ENCODE data around the gene ALDH1A2. TPM values are rescaled to one million over a fixed set of nuclear protein-coding genes. Genes with fewer than 3 reads are reported as not detected.

ALDH1A2 gene
- polyA plus RNA-seq, 3 donors, result 0.41 to 5.1 (median 3.4) TPM

DNA sequence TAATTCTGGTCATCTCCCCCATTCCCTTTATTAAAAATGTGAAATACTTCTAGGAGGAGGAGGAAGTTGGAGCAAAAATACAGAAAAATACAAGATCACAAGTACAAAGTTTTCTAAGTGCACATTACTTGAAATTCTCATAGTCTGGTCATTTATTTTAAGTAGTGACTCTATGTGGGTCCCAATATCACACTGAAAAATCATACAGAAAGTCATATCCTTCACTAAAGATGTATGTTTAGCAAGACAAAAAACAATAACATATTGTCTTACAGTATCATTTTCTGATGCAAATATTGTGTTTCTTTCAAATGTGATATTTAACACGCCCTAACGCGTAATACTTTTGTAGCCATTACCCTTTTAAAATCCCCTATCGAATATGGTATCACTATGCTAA is 2.5 kb downstream of the ALDH1A2 start:
- Histone ChIP-seq H3K36me3 (replicated peaks in 1 of 2; ENCODE audit: control insufficient read depth in 1 of 2, insufficient read depth in 2 of 2, low read length in 2 of 2) (no peaks in the 10 kb centered on the region), H4K20me1 (ENCODE audit: insufficient read depth, low read length) (no peaks in the 10 kb centered on the region), H3K27me3 (ENCODE audit: control insufficient read depth in 2 of 2, insufficient read depth in 2 of 2, low read length in 2 of 2) (peaks cover 84 to 98% of the 10 kb centered on the region in 2 donors), H3K4me2 (replicated peaks; ENCODE audit: extremely low read depth, low read length, poor library complexity, severe bottlenecking) (no peak overlapping the region), H3K4me3 (replicated peaks in 1 of 3; ENCODE audit: low read depth in 2 of 3, low read length in 3 of 3) (no peak overlapping the region), H3K27ac (ENCODE audit: low read depth in 1 of 2, low read length in 2 of 2) (no peak overlapping the region), H3K4me1 (ENCODE audit: control insufficient read depth in 1 of 2, insufficient read depth in 2 of 2, low read length in 2 of 2) (peaks cover 14 to 18% of the 10 kb centered on the region in 2 donors), H3K9me3 (replicated peaks in 1 of 2; ENCODE audit: control insufficient read depth in 1 of 2, insufficient read depth in 1 of 2, low read length in 2 of 2) (peaks cover 0 to 16% of the 10 kb centered on the region in 2 donors), H3K79me2 (ENCODE audit: insufficient read depth, low read length) (no peaks in the 10 kb centered on the region), H3K9ac (ENCODE audit: insufficient read depth, low read length, poor library complexity, severe bottlenecking) (no peak overlapping the region), H2AFZ (ENCODE audit: insufficient read depth, low read depth, low read length, poor library complexity, severe bottlenecking) (no peak overlapping the region)
- H3K27ac Mint-ChIP-seq, result no peak overlapping the region
- H3K4me3 Mint-ChIP-seq, result peak overlapping the region in 1 of 2 donors; percentile 73
- TF ChIP-seq CTCF (IDR thresholded peaks at IDR 0.05), result no peak
- peaks cover 70 to 85% (median 74%) of the 10 kb centered on the region in 3 donors for H3K27me3 Mint-ChIP-seq (ENCODE audit: low read depth in 3 of 3)
- H3K4me1 Mint-ChIP-seq, result peaks cover 10% of the 10 kb centered on the region
- no peak for DNase-seq
- intact Hi-C loops (cut with micrococcal nuclease), result no loop called here
- 100% methylated on average over 1 of the region's 4 CpGs for WGBS (ENCODE audit: insufficient coverage)
- H3K9me3 Mint-ChIP-seq, result peaks cover 0 to 16% (median 1%) of the 10 kb centered on the region in 7 donors
- peaks cover 0 to 7% of the 10 kb centered on the region in 2 donors for H3K36me3 Mint-ChIP-seq

GRCh38 chr15:58062175-58062574 is 3.3 kb downstream of the ALDH1A2 start:
- Mint-ChIP-seq H3K36me3 (peaks cover 0 to 7% of the 10 kb centered on the region in 2 donors), H3K4me3 (peak overlapping the region in 1 of 2 donors; percentile 49), H3K4me1 (peaks cover 11% of the 10 kb centered on the region), H3K27me3 (ENCODE audit: low read depth in 3 of 3) (peaks cover 66 to 83% (median 70%) of the 10 kb centered on the region in 3 donors), H3K27ac (no peak overlapping the region), H3K9me3 (peaks cover 0 to 16% (median 1%) of the 10 kb centered on the region in 7 donors)
- Histone ChIP-seq H3K27ac (ENCODE audit: low read depth in 1 of 2, low read length in 2 of 2) (no peak overlapping the region), H3K4me1 (ENCODE audit: control insufficient read depth in 1 of 2, insufficient read depth in 2 of 2, low read length in 2 of 2) (peaks cover 14 to 18% of the 10 kb centered on the region in 2 donors), H4K20me1 (ENCODE audit: insufficient read depth, low read length) (no peaks in the 10 kb centered on the region), H3K4me3 (replicated peaks in 1 of 3; ENCODE audit: low read depth in 2 of 3, low read length in 3 of 3) (no peak overlapping the region), H3K27me3 (ENCODE audit: control insufficient read depth in 2 of 2, insufficient read depth in 2 of 2, low read length in 2 of 2) (peaks cover 81 to 95% of the 10 kb centered on the region in 2 donors), H3K9me3 (replicated peaks in 1 of 2; ENCODE audit: control insufficient read depth in 1 of 2, insufficient read depth in 1 of 2, low read length in 2 of 2) (peaks cover 0 to 16% of the 10 kb centered on the region in 2 donors), H2AFZ (ENCODE audit: insufficient read depth, low read depth, low read length, poor library complexity, severe bottlenecking) (no peak overlapping the region), H3K4me2 (replicated peaks; ENCODE audit: extremely low read depth, low read length, poor library complexity, severe bottlenecking) (no peak overlapping the region), H3K9ac (ENCODE audit: insufficient read depth, low read length, poor library complexity, severe bottlenecking) (no peak overlapping the region), H3K36me3 (replicated peaks in 1 of 2; ENCODE audit: control insufficient read depth in 1 of 2, insufficient read depth in 2 of 2, low read length in 2 of 2) (no peaks in the 10 kb centered on the region), H3K79me2 (ENCODE audit: insufficient read depth, low read length) (no peaks in the 10 kb centered on the region)
- WGBS (ENCODE audit: insufficient coverage), result 53% methylated on average over 3 of the region's 5 CpGs
- TF ChIP-seq CTCF (IDR thresholded peaks at IDR 0.05), result no peak
- intact Hi-C loops (cut with micrococcal nuclease), result no loop called here
- DNase-seq, result no peak

All from CD14-positive monocyte (primary cell).